Kidney (tissue), 14 donors: ENCODE data around the gene TRMU. TPM values are rescaled to one million over a fixed set of nuclear protein-coding genes. Genes with fewer than 3 reads are reported as not detected.
"Not testable (repeated sequence)": the region's sequence is repeated elsewhere in the genome, so short reads cannot be mapped to it uniquely, and the experiment has no call there.

Experiments
- DNase-seq, 5 donors: peaks; one replicate each; pipeline ENCODE4 v3.0.0-alpha.2; 2013 to 2020
- FAIRE-seq: peaks from 2 replicates; lab custom pipeline; 2012; peaks lifted over from hg19 to GRCh38; lab: Jason Lieb, UNC
- H3K27ac ChIP-seq, 2 donors: one replicate each; pipeline ENCODE4 v1.7.0; 2013; ENCODE audit warnings: low read depth in 2 of 2, low read length in 2 of 2, inconsistent platforms in 1 of 2
- H3K27me3 ChIP-seq: one replicate; pipeline ENCODE4 v1.7.1; 2013; ENCODE audit warnings: low read length, inconsistent platforms; ENCODE audit not compliant: control insufficient read depth, insufficient read depth
- H3K36me3 ChIP-seq, 3 donors: one replicate each; pipeline versions ENCODE4 v1.7.0 to v1.7.1; 2013; ENCODE audit warnings: low read length in 3 of 3, control low read depth in 1 of 3, inconsistent platforms in 1 of 3; ENCODE audit not compliant: insufficient read depth in 3 of 3, control insufficient read depth in 2 of 3
- H3K4me1 ChIP-seq, 3 donors: one replicate each; pipeline versions ENCODE4 v1.7.0 to v1.7.1; 2013; ENCODE audit warnings: low read length in 3 of 3, inconsistent platforms in 1 of 3, low read depth in 1 of 3; ENCODE audit not compliant: control insufficient read depth in 2 of 3, insufficient read depth in 2 of 3
- H3K4me3 ChIP-seq, 3 donors: one replicate each; pipeline versions ENCODE4 v1.7.0 to v1.8.1; 2013; ENCODE audit warnings: low read length in 3 of 3, control low read depth in 1 of 3, inconsistent platforms in 1 of 3
- H3K9ac ChIP-seq, 3 donors: one replicate each; pipeline versions ENCODE4 v1.7.0 to v1.7.1; 2013; ENCODE audit warnings: low read length in 3 of 3, control low read depth in 1 of 3, inconsistent platforms in 1 of 3
- H3K9me3 ChIP-seq, 3 donors: one replicate each; pipeline versions ENCODE4 v1.7.0 to v1.7.1; 2013; ENCODE audit warnings: low read length in 3 of 3, control low read depth in 1 of 3, inconsistent platforms in 1 of 3; ENCODE audit not compliant: control insufficient read depth in 2 of 3, insufficient read depth in 1 of 3
- CTCF ChIP-seq: IDR thresholded peaks from 3 replicates; pipeline ENCODE4 v1.5.1; 2012; ENCODE audit warnings: mild to moderate bottlenecking, moderate library complexity, borderline replicate concordance; ENCODE audit not compliant: insufficient read depth; ENCODE audit errors: extremely low read depth
- intact Hi-C: fragments of 100-400 bp; cut with DNase I; formaldehyde crosslinking; loops from one replicate; pipeline ENCODE4 v1.11.1; 2022
- polyA plus RNA-seq: library from polyadenylated mRNA; stranded (reverse); fragments of 350-450 nt; fragmentation: Illumina TruSeq; extraction: RNeasy Lipid Tissue Mini Kit (QIAGEN cat#74804); gene quantifications from one replicate; pipeline ENCODE4 v1.2.3, GENCODE V29; 2014; ENCODE audit warnings: low read depth, low replicate concordance; ENCODE audit not compliant: insufficient read depth
- total RNA-seq: library from RNA; stranded (reverse); fragmentation: NEBNext Ultra II Directional; extraction: Animal tissue kit (Norgen Biotek cat#: 25700); gene quantifications from one replicate; pipeline ENCODE4 v1.2.1, GENCODE V29; 2021
- donor health status: control.
- donor health status: control.
- donor health status: control.
- donor health status: control.
- donor health status: control.
- donor health status: DM: yes; HTN: yes; CAD: no.
- donor health status: Normal renal cell carcinoma (clear cell type).

TRMU gene
- total and polyA plus RNA-seq, 2 donors from 2014 or later: 40.5 to 41.1 TPM

GRCh38 chr22:46312056-46312455 is 23.5 kb upstream of the TRMU start:
- no peak overlapping the region for H3K9ac ChIP-seq
- TF ChIP-seq CTCF: no peak
- H3K36me3 ChIP-seq: no peaks in the 10 kb centered on the region
- H3K4me3 ChIP-seq: no peak overlapping the region
- intact Hi-C loops: loop anchor here (5.0 kb wide), 1 partner anchor 190 kb away; no protein-coding TSS in a partner anchor
- H3K27ac ChIP-seq: no peak overlapping the region
- FAIRE-seq (no peak), DNase-seq (peak in 1 of 5 donors; percentile 41)
- H3K4me1 ChIP-seq: no peaks in the 10 kb centered on the region
- H3K9me3 ChIP-seq: no peaks in the 10 kb centered on the region
- no peaks in the 10 kb centered on the region for H3K27me3 ChIP-seq

GRCh38 chr22:46312848-46313247 is 22.7 kb upstream of the TRMU start:
- H3K9me3 ChIP-seq, H3K27me3 ChIP-seq, FAIRE-seq, H3K9ac ChIP-seq, H3K4me1 ChIP-seq, H3K27ac ChIP-seq, H3K4me3 ChIP-seq, H3K36me3 ChIP-seq: not testable (repeated sequence)
- intact Hi-C loops: loop anchor here (5.0 kb wide), 1 partner anchor 191 kb away; no protein-coding TSS in a partner anchor
- peak in 1 of 5 donors; percentile 15 for DNase-seq

- no peak overlapping the region for H3K9ac ChIP-seq
- no peaks in the 10 kb centered on the region for H3K36me3 ChIP-seq
- no peak for TF ChIP-seq CTCF
- FAIRE-seq: no peak
- H3K9me3 ChIP-seq: no peaks in the 10 kb centered on the region
- no peaks in the 10 kb centered on the region for H3K4me1 ChIP-seq
- H3K4me3 ChIP-seq: no peak overlapping the region
- no peaks in the 10 kb centered on the region for H3K27me3 ChIP-seq
- no peak overlapping the region for H3K27ac ChIP-seq
- intact Hi-C loops: no loop called here
- no peak for DNase-seq
Observed at GRCh38 chr22:46315976-46316375, 19.5 kb upstream of the TRMU start.

- Histone ChIP-seq H3K36me3 (no peaks in the 10 kb centered on the region), H3K9me3 (no peaks in the 10 kb centered on the region), H3K27me3 (no peaks in the 10 kb centered on the region), H3K27ac (no peak overlapping the region), H3K4me1 (no peaks in the 10 kb centered on the region), H3K4me3 (no peak overlapping the region), H3K9ac (no peak overlapping the region)
- TF ChIP-seq CTCF: no peak
- intact Hi-C loops: no loop called here
- FAIRE-seq: no peak
- peak in 1 of 5 donors; percentile 65 for DNase-seq
Observed at GRCh38 chr22:46317646-46318045, 17.9 kb upstream of the TRMU start.
